CD14-positive monocyte (primary cell): Measurements from ENCODE around the gene OBSCN. TPM values are rescaled to one million over a fixed set of nuclear protein-coding genes. Genes with fewer than 3 reads are reported as not detected.

Experiments
- DNase-seq, 3 donors: peaks; one replicate each; pipeline ENCODE4 v3.0.0-alpha.2; 2011 to 2022
- H2AFZ ChIP-seq: 2 replicates; pipeline ENCODE4 v1.6.0; 2012; ENCODE audit warnings: mild to moderate bottlenecking, low read depth, low read length, inconsistent platforms; ENCODE audit not compliant: insufficient read depth, poor library complexity, severe bottlenecking
- H3K27ac ChIP-seq, 2 donors: 1 replicate in 1 of 2; 2 replicates in 1 of 2; pipeline ENCODE4 v1.5.1; 2012 to 2013; ENCODE audit warnings: low read length in 2 of 2, control low read depth in 1 of 2, inconsistent platforms in 1 of 2, low read depth in 1 of 2, mild to moderate bottlenecking in 1 of 2
- H3K27me3 ChIP-seq, 2 donors: one replicate each; pipeline versions ENCODE4 v1.6.0 to v1.6.1; 2011 to 2013; ENCODE audit warnings: low read length in 2 of 2; ENCODE audit not compliant: control insufficient read depth in 2 of 2, insufficient read depth in 2 of 2
- H3K36me3 ChIP-seq, 2 donors: replicated peaks in 1 of 2; 1 replicate in 1 of 2; 2 replicates in 1 of 2; pipeline versions ENCODE4 v1.5.1 to v1.6.1; 2012 to 2013; ENCODE audit warnings: low read length in 2 of 2, control low read depth in 1 of 2, inconsistent platforms in 1 of 2, mild to moderate bottlenecking in 1 of 2; ENCODE audit not compliant: insufficient read depth in 2 of 2, control insufficient read depth in 1 of 2
- H3K4me1 ChIP-seq, 2 donors: 1 replicate in 1 of 2; 2 replicates in 1 of 2; pipeline versions ENCODE4 v1.5.1 to v1.6.1; 2012 to 2013; ENCODE audit warnings: low read length in 2 of 2, control low read depth in 1 of 2, inconsistent platforms in 1 of 2, mild to moderate bottlenecking in 1 of 2, moderate library complexity in 1 of 2; ENCODE audit not compliant: insufficient read depth in 2 of 2, control insufficient read depth in 1 of 2
- H3K4me2 ChIP-seq: replicated peaks from 2 replicates; pipeline ENCODE3; 2012; ENCODE audit warnings: low read length, moderate library complexity, mild to moderate bottlenecking; ENCODE audit not compliant: poor library complexity, severe bottlenecking; ENCODE audit errors: extremely low read depth
- H3K4me3 ChIP-seq, 3 experiments: fragments of 200-600 bp in 1 of 3; sonication (generic) in 1 of 3; replicated peaks in 1 of 3; 1 replicate in 2 of 3; 2 replicates in 1 of 3; pipeline ENCODE4 v1.5.1; 2011 to 2013; ENCODE audit warnings: low read length in 3 of 3, mild to moderate bottlenecking in 3 of 3, control low read depth in 2 of 3, low read depth in 2 of 3, inconsistent platforms in 1 of 3, moderate library complexity in 1 of 3
- H3K79me2 ChIP-seq: 2 replicates; pipeline ENCODE4 v1.6.0; 2012; ENCODE audit warnings: mild to moderate bottlenecking, control low read depth, inconsistent platforms, low read length, moderate library complexity; ENCODE audit not compliant: insufficient read depth
- H3K9ac ChIP-seq: 2 replicates; pipeline ENCODE4 v1.6.0; 2017; ENCODE audit warnings: low read length, mild to moderate bottlenecking; ENCODE audit not compliant: insufficient read depth, poor library complexity, severe bottlenecking
- H3K9me3 ChIP-seq, 2 donors: replicated peaks in 1 of 2; 1 replicate in 1 of 2; 2 replicates in 1 of 2; pipeline versions ENCODE4 v1.5.1 to v1.6.1; 2012 to 2013; ENCODE audit warnings: low read length in 2 of 2, control low read depth in 1 of 2; ENCODE audit not compliant: control insufficient read depth in 1 of 2, insufficient read depth in 1 of 2
- H4K20me1 ChIP-seq: 2 replicates; pipeline ENCODE4 v1.6.0; 2012; ENCODE audit warnings: mild to moderate bottlenecking, low read length, control low read depth, moderate library complexity; ENCODE audit not compliant: insufficient read depth
- H3K27ac Mint-ChIP-seq, 7 donors: one replicate each; pipeline ENCODE4 v1.8.0; 2020; ENCODE audit warnings: mild to moderate bottlenecking in 7 of 7, mixed read lengths in 7 of 7, moderate library complexity in 6 of 7, inconsistent platforms in 2 of 7
- H3K27me3 Mint-ChIP-seq, 3 donors: one replicate each; pipeline ENCODE4 v1.8.0; 2021 to 2022; ENCODE audit warnings: low read depth in 3 of 3, mild to moderate bottlenecking in 3 of 3, mixed read lengths in 3 of 3, moderate library complexity in 3 of 3, inconsistent platforms in 1 of 3
- H3K36me3 Mint-ChIP-seq, 2 donors: one replicate each; pipeline ENCODE4 v1.8.0; 2020; ENCODE audit warnings: mixed read lengths in 2 of 2, inconsistent platforms in 1 of 2, mild to moderate bottlenecking in 1 of 2
- H3K4me1 Mint-ChIP-seq: one replicate; pipeline ENCODE4 v1.8.0; 2020; ENCODE audit warnings: mild to moderate bottlenecking, mixed read lengths
- H3K4me3 Mint-ChIP-seq, 2 donors: one replicate each; pipeline ENCODE4 v1.8.0; 2020; ENCODE audit warnings: mild to moderate bottlenecking in 2 of 2, mixed read lengths in 2 of 2, moderate library complexity in 1 of 2
- H3K9me3 Mint-ChIP-seq, 7 donors: one replicate each; pipeline ENCODE4 v1.8.0; 2020 to 2022; ENCODE audit warnings: mixed read lengths in 7 of 7, mild to moderate bottlenecking in 6 of 7, moderate library complexity in 6 of 7, inconsistent platforms in 2 of 7
- CTCF ChIP-seq: fragments of 200-600 bp; IDR thresholded peaks from one replicate; pipeline ENCODE4 v1.8.0; 2022; ENCODE audit warnings: antibody characterized with exemption, mild to moderate bottlenecking
- WGBS: methylation state at CpG from one replicate; pipeline ENCODE4 v1.1.5; 2013; ENCODE audit warnings: missing lambda C conversion rate; ENCODE audit not compliant: insufficient coverage; 5-methylcytosine and 5-hydroxymethylcytosine counted together
- intact Hi-C, 2 donors: fragments of 100-400 bp; cut with micrococcal nuclease; formaldehyde crosslinking; loops; one replicate each; pipeline versions ENCODE4 v1.15.0 to v1.15.1; 2023
- polyA plus RNA-seq, 3 donors: library from polyadenylated mRNA; depleted of rRNA in 1 of 3; unstranded in 2 of 3; stranded (reverse) in 1 of 3; fragments of 300-500 nt in 2 of 3; fragments of >200 nt in 1 of 3; fragmentation: Illumina TruSeq in 2 of 3; gene quantifications; 1 replicate in 2 of 3; 2 replicates in 1 of 3; pipeline ENCODE4 v1.2.3, GENCODE V29; 2012 to 2021

The OBSCN gene
- polyA plus RNA-seq, 3 donors, result 0.57 to 1.5 (median 0.76) TPM

DNA sequence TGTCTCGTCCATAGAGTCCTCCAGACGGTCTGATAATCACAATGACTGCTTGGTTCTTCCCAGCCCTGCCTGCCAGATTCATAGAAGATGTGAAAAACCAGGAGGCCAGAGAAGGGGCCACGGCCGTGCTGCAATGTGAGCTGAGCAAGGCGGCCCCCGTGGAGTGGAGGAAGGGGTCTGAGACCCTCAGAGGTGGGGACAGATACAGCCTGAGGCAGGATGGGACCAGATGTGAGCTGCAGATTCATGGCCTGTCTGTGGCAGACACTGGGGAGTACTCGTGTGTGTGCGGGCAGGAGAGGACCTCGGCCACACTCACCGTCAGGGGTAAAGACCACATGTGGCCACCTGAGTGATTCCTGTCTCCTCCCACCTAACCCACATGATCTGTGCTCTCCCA, 86.9 kb downstream of the OBSCN start:
- DNase-seq, result no peak
- H3K27ac ChIP-seq, result no peak overlapping the region
- no peaks in the 10 kb centered on the region for H3K4me1 ChIP-seq
- H3K36me3 ChIP-seq, result no peaks in the 10 kb centered on the region
- 97% methylated on average over 10 of the region's 10 CpGs for WGBS
- H3K79me2 ChIP-seq, result no peaks in the 10 kb centered on the region
- H4K20me1 ChIP-seq, result no peaks in the 10 kb centered on the region
- peaks cover 12 to 22% of the 10 kb centered on the region in 2 donors for H3K9me3 ChIP-seq
- Mint-ChIP-seq H3K4me3 (no peak overlapping the region), H3K4me1 (no peaks in the 10 kb centered on the region), H3K9me3 (peaks cover 13 to 27% (median 20%) of the 10 kb centered on the region in 7 donors), H3K27ac (no peak overlapping the region), H3K36me3 (no peaks in the 10 kb centered on the region), H3K27me3 (peaks cover 0 to 4% (median 1%) of the 10 kb centered on the region in 3 donors)
- no peak for TF ChIP-seq CTCF
- H3K4me2 ChIP-seq, result no peak overlapping the region
- H3K4me3 ChIP-seq, result no peak overlapping the region
- intact Hi-C loops, result no loop called here
- H2AFZ ChIP-seq, result no peak overlapping the region
- H3K9ac ChIP-seq, result no peak overlapping the region
- H3K27me3 ChIP-seq, result no peaks in the 10 kb centered on the region

DNA sequence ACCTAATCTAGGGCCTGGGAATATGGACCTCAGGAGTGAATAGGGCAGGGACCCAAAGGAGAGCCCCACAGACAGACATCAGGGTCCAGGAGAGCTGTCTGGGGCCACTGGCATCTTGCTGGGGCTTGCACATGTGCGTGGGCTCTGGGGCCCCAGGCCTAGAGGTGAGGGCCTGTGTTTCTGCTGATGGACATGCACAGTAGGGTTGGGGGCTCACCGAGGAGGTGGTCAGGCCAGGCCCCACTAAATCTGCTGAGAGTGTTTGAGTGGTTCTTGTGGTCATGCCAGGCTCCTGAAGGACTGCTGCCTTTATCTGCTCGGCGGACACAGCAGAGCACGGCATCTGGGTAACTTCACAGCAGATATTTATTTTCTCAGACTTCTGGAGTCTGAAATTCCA, 87.4 kb downstream of the OBSCN start:
- no peak overlapping the region for H2AFZ ChIP-seq
- no peaks in the 10 kb centered on the region for H3K27me3 ChIP-seq
- DNase-seq, result no peak
- WGBS, result 93% methylated on average over 5 of the region's 5 CpGs
- Mint-ChIP-seq H3K27me3 (peaks cover 0 to 4% (median 1%) of the 10 kb centered on the region in 3 donors), H3K9me3 (peaks cover 13 to 29% (median 21%) of the 10 kb centered on the region in 7 donors), H3K4me1 (no peaks in the 10 kb centered on the region), H3K36me3 (no peaks in the 10 kb centered on the region), H3K4me3 (no peak overlapping the region), H3K27ac (no peak overlapping the region)
- no peak overlapping the region for H3K4me2 ChIP-seq
- no peaks in the 10 kb centered on the region for H3K4me1 ChIP-seq
- intact Hi-C loops, result no loop called here
- no peaks in the 10 kb centered on the region for H3K79me2 ChIP-seq
- H3K9ac ChIP-seq, result no peak overlapping the region
- H4K20me1 ChIP-seq, result no peaks in the 10 kb centered on the region
- no peaks in the 10 kb centered on the region for H3K36me3 ChIP-seq
- H3K4me3 ChIP-seq, result no peak overlapping the region
- no peak overlapping the region for H3K27ac ChIP-seq
- H3K9me3 ChIP-seq, result peaks cover 12 to 27% of the 10 kb centered on the region in 2 donors
- no peak for TF ChIP-seq CTCF
